HepG2 (cell line): Measurements from ENCODE around the gene ABCC9. TPM values are rescaled to one million over a fixed set of nuclear protein-coding genes. Genes with fewer than 3 reads are reported as not detected.

ENCODE experiments used
- ARID4A ChIP-seq: sonication (generic); formaldehyde crosslinking; IDR thresholded peaks from 2 replicates; pipeline ENCODE4 v1.5.0; 2020; ENCODE audit warnings: mild to moderate bottlenecking, missing genetic modification reagents, borderline replicate concordance
- NR2C2 ChIP-seq: sonication (generic); formaldehyde crosslinking; IDR thresholded peaks from 2 replicates; pipeline ENCODE4 v1.4.0; 2020; ENCODE audit warnings: missing genetic modification reagents, mild to moderate bottlenecking, moderate library complexity, borderline replicate concordance
- PRDM10 ChIP-seq: sonication (generic); formaldehyde crosslinking; IDR thresholded peaks from 2 replicates; pipeline ENCODE4 v1.4.0; 2020; ENCODE audit warnings: low read depth, missing genetic modification reagents
- TEAD2 ChIP-seq: sonication (generic); formaldehyde crosslinking; IDR thresholded peaks from 2 replicates; pipeline ENCODE4 v1.9.0; 2021; ENCODE audit warnings: missing genetic modification reagents
- TRIM24 ChIP-seq: sonication (generic); formaldehyde crosslinking; IDR thresholded peaks from 2 replicates; pipeline ENCODE4 v1.8.0; 2022; ENCODE audit warnings: mild to moderate bottlenecking, missing genetic modification reagents
- ZFP82 ChIP-seq: sonication (generic); formaldehyde crosslinking; IDR thresholded peaks from 2 replicates; pipeline ENCODE4 v1.5.1; 2020; ENCODE audit warnings: mild to moderate bottlenecking, missing genetic modification reagents, borderline replicate concordance
- ZNF383 ChIP-seq: sonication (generic); formaldehyde crosslinking; IDR thresholded peaks from 2 replicates; pipeline ENCODE4 v1.4.0; 2020; ENCODE audit warnings: missing genetic modification reagents, mild to moderate bottlenecking, borderline replicate concordance
- ZNF569 ChIP-seq: sonication (generic); formaldehyde crosslinking; IDR thresholded peaks from 2 replicates; pipeline ENCODE4 v1.5.0; 2020; ENCODE audit warnings: mild to moderate bottlenecking, missing genetic modification reagents, moderate library complexity, borderline replicate concordance
- polyA plus RNA-seq, 8 experiments: library from polyadenylated mRNA; depleted of rRNA in 3 of 8; stranded (reverse) in 7 of 8; unstranded in 1 of 8; fragments of >200 nt; fragmentation: Illumina TruSeq in 4 of 8; extraction: Trizol in 4 of 8; gene quantifications; 2 replicates each; pipeline versions ENCODE4 v1.2.1 to v1.2.3, GENCODE V29; 2011 to 2016; ENCODE audit warnings: low read depth in 4 of 8, missing spikeins in 1 of 8, mixed read lengths in 1 of 8; ENCODE audit not compliant: insufficient read depth in 1 of 8
- total RNA-seq, 5 experiments: library from RNA; depleted of rRNA; stranded (reverse); fragments of >200 nt; fragmentation: Illumina TruSeq; extraction: Trizol; gene quantifications; 2 replicates each; pipeline ENCODE4 v1.2.3, GENCODE V29; 2016; ENCODE audit warnings: low read depth in 1 of 5
- TF ChIP-seq, protein P1 (sequence below): sonication (generic); formaldehyde crosslinking; IDR thresholded peaks from 2 replicates; pipeline ENCODE4 v1.4.0; 2020; ENCODE audit warnings: mild to moderate bottlenecking, missing genetic modification reagents

The ABCC9 gene
- total and polyA plus RNA-seq, 2 of the 13 experiments (the other 11 are each of a cell fraction or from before 2014, with no cell fraction given): not detected

GRCh38 chr12:21940549-21941505 is at the start of gene ABCC9 (continued):
- TF ChIP-seq ZFP82 (CRISPR knock-in tag): no peak
- TF ChIP-seq ZNF569 (CRISPR knock-in tag): no peak
- TF ChIP-seq TRIM24 (CRISPR knock-in tag): no peak
- TF ChIP-seq, protein P1, sequence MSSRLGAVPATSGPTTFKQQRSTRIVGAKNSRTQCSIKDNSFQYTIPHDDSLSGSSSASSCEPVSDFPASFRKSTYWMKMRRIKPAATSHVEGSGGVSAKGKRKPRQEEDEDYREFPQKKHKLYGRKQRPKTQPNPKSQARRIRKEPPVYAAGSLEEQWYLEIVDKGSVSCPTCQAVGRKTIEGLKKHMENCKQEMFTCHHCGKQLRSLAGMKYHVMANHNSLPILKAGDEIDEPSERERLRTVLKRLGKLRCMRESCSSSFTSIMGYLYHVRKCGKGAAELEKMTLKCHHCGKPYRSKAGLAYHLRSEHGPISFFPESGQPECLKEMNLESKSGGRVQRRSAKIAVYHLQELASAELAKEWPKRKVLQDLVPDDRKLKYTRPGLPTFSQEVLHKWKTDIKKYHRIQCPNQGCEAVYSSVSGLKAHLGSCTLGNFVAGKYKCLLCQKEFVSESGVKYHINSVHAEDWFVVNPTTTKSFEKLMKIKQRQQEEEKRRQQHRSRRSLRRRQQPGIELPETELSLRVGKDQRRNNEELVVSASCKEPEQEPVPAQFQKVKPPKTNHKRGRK (CRISPR knock-in tag): no peak
- no peak for TF ChIP-seq ZNF383 (CRISPR knock-in tag)
- TF ChIP-seq ARID4A (CRISPR knock-in tag): no peak
- no peak for TF ChIP-seq TEAD2 (CRISPR knock-in tag)
- no peak for TF ChIP-seq PRDM10 (CRISPR knock-in tag)
- TF ChIP-seq NR2C2 (CRISPR knock-in tag): no peak
